ENCODE results near the gene METTL1. TPM values are rescaled to one million over a fixed set of nuclear protein-coding genes. Genes with fewer than 3 reads are reported as not detected.
A peak's percentile ranks its signal among the peaks of the same experiment; 100 is the strongest.

METTL1 gene
- total and polyA plus RNA-seq, 9 donors, result 5.7 to 48.6 (median 26.4) TPM

DNA sequence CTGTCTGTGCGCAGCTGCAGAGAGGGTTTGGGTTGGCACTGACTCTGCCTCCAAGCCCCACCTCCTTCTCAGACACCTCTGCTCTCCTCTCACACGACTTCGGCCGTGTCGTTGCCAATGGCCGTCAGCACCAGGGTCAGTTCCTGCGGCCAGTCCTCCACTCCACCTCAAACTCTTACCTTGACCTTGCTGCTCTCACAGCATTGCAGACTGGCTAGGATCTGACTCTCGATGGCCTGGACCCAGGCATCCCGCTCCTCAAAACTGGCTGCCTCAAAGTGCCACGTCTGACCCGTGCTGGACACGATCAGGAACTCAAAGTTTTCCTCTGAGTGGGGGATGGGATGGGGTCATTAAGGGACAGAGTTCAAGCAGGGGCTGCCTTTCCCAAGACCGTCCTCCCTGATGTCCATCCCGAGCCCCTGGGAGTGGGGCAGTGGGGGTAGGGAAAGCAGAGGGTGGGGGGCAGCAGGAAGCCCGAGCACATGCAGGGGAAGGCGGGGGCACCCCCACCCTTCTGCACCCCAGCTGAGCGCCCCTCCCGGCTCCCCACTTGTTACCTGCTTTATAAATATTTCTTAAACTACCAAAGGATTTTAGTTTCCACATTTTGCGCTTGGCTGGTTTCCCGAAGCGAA is 44.0 kb downstream of the METTL1 start:
- WGBS, 3 donors, result 63 to 75% (median 74%) methylated on average over 21 of the region's 21 CpGs
- H3K27me3 ChIP-seq, result no peaks in the 10 kb centered on the region

DNA sequence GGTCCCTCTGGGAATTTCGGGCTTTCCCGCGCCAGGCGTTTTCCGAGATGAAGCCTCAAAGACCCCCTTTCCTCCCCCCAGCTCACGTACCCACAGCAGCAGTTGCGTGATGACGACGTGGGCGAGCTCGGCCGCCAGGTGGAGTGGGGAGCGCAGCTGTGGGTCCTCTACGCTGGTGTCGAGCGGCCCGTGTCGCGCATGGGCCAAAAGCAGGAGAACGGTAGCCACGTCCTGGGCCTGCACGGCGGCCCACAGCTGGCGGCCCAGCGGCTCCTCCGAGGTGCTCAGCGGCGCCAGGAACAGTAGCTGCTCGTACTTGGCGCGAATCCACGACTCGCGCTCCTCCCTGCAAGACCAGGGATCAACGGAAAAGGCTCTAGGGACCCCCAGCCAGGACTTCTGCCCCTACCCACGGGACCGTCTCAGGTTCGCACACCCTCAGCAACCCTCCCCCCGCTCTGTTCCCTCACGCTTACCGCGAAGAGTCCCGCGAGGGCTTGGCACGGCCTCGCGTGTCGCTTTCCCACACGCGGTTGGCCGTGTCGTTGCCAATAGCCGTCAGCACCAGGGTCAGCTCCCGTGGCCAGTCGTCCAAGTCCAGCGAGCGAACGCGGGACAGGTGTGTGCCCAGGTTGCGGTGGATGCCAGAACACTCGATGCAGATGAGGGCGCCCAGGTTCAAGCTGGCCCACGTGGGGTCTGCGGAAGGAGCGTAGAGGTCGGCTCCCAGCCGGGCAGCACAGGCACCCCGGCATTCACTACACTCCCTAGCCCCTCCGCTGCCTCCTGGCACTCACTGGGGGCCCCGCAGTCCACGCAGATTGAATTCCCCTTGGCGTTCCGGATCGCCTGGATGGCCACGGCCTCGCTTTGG is 44.8 kb downstream of the METTL1 start:
- Histone ChIP-seq H3K9me3 (no peaks in the 10 kb centered on the region), H3K27me3 (no peaks in the 10 kb centered on the region), H3K4me1 (ENCODE audit: insufficient read depth) (peaks cover 7% of the 10 kb centered on the region), H3K27ac (no peak overlapping the region), H3K36me3 (no peaks in the 10 kb centered on the region), H3K4me3 (peak overlapping the region; percentile 58)
- intact Hi-C loops (cut with DNase I), result no loop called here
- TF ChIP-seq, protein P1, sequence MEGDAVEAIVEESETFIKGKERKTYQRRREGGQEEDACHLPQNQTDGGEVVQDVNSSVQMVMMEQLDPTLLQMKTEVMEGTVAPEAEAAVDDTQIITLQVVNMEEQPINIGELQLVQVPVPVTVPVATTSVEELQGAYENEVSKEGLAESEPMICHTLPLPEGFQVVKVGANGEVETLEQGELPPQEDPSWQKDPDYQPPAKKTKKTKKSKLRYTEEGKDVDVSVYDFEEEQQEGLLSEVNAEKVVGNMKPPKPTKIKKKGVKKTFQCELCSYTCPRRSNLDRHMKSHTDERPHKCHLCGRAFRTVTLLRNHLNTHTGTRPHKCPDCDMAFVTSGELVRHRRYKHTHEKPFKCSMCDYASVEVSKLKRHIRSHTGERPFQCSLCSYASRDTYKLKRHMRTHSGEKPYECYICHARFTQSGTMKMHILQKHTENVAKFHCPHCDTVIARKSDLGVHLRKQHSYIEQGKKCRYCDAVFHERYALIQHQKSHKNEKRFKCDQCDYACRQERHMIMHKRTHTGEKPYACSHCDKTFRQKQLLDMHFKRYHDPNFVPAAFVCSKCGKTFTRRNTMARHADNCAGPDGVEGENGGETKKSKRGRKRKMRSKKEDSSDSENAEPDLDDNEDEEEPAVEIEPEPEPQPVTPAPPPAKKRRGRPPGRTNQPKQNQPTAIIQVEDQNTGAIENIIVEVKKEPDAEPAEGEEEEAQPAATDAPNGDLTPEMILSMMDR (IDR thresholded peaks at IDR 0.05), result peak in 2 of 3 donors; percentile 55 to 74
- no peak for TF ChIP-seq POLR2A (IDR thresholded peaks at IDR 0.05)
- 21 to 37% (median 27%) methylated on average over 70 to 76 of the region's 76 CpGs for WGBS, 3 donors
- peak in 4 of 5 donors; percentile 56 to 71 (median 70) for DNase-seq

More for the DNA sequence above, 44.0 kb downstream of the METTL1 start:
- TF ChIP-seq EP300 (IDR thresholded peaks at IDR 0.05), result no peak
- intact Hi-C loops (cut with DNase I), result no loop called here
- no peaks in the 10 kb centered on the region for H3K36me3 ChIP-seq
- H3K4me1 ChIP-seq (ENCODE audit: insufficient read depth), result peaks cover 7% of the 10 kb centered on the region
- no peaks in the 10 kb centered on the region for H3K9me3 ChIP-seq
- peak in 1 of 5 donors; percentile 15 for DNase-seq
- no peak overlapping the region for H3K27ac ChIP-seq
- no peak overlapping the region for H3K4me3 ChIP-seq

DNA sequence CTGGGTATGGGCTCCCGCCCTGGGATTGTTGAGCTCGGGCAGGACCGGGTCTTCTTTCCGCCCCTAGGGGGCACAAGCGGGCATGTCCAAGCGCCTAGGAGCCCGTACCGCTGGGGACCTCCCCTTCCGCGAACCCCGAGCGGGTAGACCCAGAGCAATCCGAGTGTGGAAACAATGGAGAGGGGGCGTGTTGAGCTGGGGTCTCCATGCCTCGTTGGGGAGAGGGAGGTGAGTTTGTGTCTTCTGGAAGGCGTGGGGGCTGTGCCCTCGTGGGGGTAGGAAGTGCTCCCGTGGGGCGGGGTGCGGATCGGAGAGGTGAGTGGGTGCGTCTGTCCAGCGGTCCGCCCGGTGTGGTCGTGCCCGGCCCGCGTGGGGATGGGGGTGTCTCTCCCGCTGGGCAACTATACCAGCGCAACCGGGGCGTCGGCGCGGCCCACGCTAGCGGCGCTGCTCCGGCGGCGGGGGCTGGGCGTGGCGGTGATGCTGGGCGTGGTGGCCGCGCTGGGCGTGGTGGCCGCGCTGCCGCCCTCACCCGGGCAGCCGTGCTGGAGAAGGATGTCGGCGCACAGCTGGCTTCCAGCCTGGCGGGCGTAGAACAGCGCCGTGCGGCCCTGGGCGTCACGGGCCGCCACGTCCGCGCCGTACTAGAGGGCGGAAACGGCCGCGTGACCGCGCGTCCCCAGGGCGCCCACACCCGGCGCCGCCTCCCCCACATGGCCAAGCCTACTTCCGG is 45.6 kb downstream of the METTL1 start:
- peak; percentile 75 to 86 (median 85) for DNase-seq
- intact Hi-C loops (cut with DNase I), result no loop called here
- H3K27ac ChIP-seq, result no peak overlapping the region

DNA sequence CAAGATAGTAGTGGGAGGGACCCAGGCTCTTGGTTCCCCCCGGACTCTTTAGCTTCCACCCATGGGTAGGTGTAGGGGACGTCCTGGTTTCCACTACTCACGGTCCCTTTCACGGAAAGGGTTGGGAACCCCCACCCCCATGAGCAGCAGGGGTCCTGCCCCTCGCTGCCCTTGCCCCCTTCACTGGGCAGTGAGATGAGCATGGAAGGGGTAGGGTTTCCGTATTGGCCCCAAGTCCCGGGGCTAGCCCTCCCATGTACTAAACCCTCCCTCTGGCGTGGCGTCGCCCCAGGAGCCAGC is 46.1 kb downstream of the METTL1 start:
- peak overlapping the region; percentile 58 for H3K4me3 ChIP-seq
- H3K27me3 ChIP-seq, result no peaks in the 10 kb centered on the region
- peaks cover 7% of the 10 kb centered on the region for H3K4me1 ChIP-seq (ENCODE audit: insufficient read depth)
- no peak overlapping the region for H3K27ac ChIP-seq
- DNase-seq, result no peak
- TF ChIP-seq EP300 (IDR thresholded peaks at IDR 0.05) (no peak), POLR2A (IDR thresholded peaks at IDR 0.05) (no peak)
- TF ChIP-seq, protein P1 (IDR thresholded peaks at IDR 0.05), result no peak
- no peaks in the 10 kb centered on the region for H3K36me3 ChIP-seq
- intact Hi-C loops (cut with DNase I), result no loop called here
- 0 to 12% (median 3%) methylated on average over 7 to 10 of the region's 10 CpGs for WGBS, 3 donors
- H3K9me3 ChIP-seq, result no peaks in the 10 kb centered on the region

More for the DNA sequence above, 45.6 kb downstream of the METTL1 start:
- peaks cover 7% of the 10 kb centered on the region for H3K4me1 ChIP-seq (ENCODE audit: insufficient read depth)
- TF ChIP-seq, protein P1 (IDR thresholded peaks at IDR 0.05), result peak; percentile 43 to 73 (median 59)
- TF ChIP-seq EP300 (IDR thresholded peaks at IDR 0.05) (no peak), POLR2A (IDR thresholded peaks at IDR 0.05) (no peak)
- no peaks in the 10 kb centered on the region for H3K9me3 ChIP-seq
- no peaks in the 10 kb centered on the region for H3K36me3 ChIP-seq
- H3K27me3 ChIP-seq, result no peaks in the 10 kb centered on the region
- H3K4me3 ChIP-seq, result peak overlapping the region; percentile 58
- 3 to 11% (median 4%) methylated on average over 50 to 79 of the region's 79 CpGs for whole genome bisulfite sequencing, 3 donors

Measured in ovary (tissue), 9 donors.